ENCODE results near the gene NAXD.

DNA sequence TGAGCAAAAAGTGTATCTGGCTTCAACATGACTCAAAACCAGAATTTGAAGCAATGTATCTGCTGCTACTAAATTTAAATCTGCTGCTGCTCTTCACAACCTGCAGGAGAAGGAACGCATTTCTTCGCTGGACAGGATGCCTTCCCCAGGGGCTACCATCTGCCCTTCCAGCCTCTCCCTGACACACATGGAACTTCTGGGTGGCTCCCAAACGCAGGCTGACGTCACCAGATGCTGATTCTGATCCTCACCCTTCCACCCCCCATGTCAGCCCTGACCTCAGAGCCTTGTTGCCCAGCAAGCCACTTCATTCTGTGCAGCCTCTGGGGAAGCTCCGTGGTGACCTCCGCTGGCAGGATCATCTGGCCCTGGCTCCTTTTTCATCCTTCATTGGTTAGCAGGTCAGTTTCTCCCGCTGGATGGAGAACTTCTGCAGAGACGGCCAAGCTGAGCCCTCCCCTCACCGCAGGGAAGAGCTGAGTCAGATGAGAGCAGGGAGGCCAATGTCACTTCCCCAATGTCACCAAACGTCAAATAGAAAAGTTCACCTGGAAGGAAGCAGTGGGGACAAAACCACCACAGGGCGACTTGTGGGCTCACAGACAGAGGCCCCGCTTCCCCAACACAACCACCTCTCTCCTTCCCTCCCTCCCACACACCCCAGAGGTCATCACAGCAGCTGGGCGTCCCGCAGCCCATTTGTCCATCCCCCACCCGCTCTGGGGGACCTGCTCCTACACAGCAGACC lies 39.8 kb upstream of the NAXD start:
- TF ChIP-seq, protein P1, sequence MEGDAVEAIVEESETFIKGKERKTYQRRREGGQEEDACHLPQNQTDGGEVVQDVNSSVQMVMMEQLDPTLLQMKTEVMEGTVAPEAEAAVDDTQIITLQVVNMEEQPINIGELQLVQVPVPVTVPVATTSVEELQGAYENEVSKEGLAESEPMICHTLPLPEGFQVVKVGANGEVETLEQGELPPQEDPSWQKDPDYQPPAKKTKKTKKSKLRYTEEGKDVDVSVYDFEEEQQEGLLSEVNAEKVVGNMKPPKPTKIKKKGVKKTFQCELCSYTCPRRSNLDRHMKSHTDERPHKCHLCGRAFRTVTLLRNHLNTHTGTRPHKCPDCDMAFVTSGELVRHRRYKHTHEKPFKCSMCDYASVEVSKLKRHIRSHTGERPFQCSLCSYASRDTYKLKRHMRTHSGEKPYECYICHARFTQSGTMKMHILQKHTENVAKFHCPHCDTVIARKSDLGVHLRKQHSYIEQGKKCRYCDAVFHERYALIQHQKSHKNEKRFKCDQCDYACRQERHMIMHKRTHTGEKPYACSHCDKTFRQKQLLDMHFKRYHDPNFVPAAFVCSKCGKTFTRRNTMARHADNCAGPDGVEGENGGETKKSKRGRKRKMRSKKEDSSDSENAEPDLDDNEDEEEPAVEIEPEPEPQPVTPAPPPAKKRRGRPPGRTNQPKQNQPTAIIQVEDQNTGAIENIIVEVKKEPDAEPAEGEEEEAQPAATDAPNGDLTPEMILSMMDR (tag by site-specific recombination; IDR thresholded peaks at IDR 0.05) = no peak
- TF ChIP-seq ZBTB17 (tag by site-specific recombination; IDR thresholded peaks at IDR 0.05) = 0 out of 2 replicates have a peak, but pooled peaks have one; percentile 29
- TF ChIP-seq ZNF140 (tag by site-specific recombination; IDR thresholded peaks at IDR 0.05) = no peak
- no peak for TF ChIP-seq ZBTB1 (tag by site-specific recombination; IDR thresholded peaks at IDR 0.05)
- no peak for TF ChIP-seq ZNF626 (tag by site-specific recombination; IDR thresholded peaks at IDR 0.05)
- TF ChIP-seq, protein P2, sequence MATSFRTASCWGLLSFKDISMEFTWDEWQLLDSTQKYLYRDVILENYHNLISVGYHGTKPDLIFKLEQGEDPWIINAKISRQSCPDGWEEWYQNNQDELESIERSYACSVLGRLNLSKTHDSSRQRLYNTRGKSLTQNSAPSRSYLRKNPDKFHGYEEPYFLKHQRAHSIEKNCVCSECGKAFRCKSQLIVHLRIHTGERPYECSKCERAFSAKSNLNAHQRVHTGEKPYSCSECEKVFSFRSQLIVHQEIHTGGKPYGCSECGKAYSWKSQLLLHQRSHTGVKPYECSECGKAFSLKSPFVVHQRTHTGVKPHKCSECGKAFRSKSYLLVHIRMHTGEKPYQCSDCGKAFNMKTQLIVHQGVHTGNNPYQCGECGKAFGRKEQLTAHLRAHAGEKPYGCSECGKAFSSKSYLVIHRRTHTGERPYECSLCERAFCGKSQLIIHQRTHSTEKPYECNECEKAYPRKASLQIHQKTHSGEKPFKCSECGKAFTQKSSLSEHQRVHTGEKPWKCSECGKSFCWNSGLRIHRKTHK (tag by site-specific recombination; IDR thresholded peaks at IDR 0.05) = no peak
